SK-N-SH treated with all-trans-retinoic acid at 6 μM for 48 hours (cell line): ENCODE data around the gene NFYA.

Source experiments
- ATAC-seq: fragments of 200-7000 bp; cut with Tn5 transposase; 3 replicates; pipeline ENCODE4 v1.9.1; 2020; ENCODE audit warnings: mild to moderate bottlenecking, moderate library complexity
- ARNTL ChIP-seq: fragments of 450-650 bp; formaldehyde crosslinking; IDR thresholded peaks from 2 replicates; pipeline ENCODE4 v1.5.0; 2020; ENCODE audit warnings: low read depth, mild to moderate bottlenecking, moderate library complexity, borderline replicate concordance
- BACH2 ChIP-seq: fragments of 250-450 bp; sonication (Bioruptor Pico); IDR thresholded peaks from 2 replicates; pipeline ENCODE4 v1.9.0; 2021; ENCODE audit warnings: mild to moderate bottlenecking, borderline replicate concordance
- CSDC2 ChIP-seq: fragments of 250-450 bp; sonication (Bioruptor Pico); IDR thresholded peaks from 2 replicates; pipeline ENCODE4 v1.5.0; 2020; ENCODE audit warnings: mild to moderate bottlenecking, moderate library complexity
- ESRRG ChIP-seq: fragments of 250-450 bp; sonication (Bioruptor Pico); IDR thresholded peaks from 2 replicates; pipeline ENCODE4 v1.6.1; 2021; ENCODE audit warnings: mild to moderate bottlenecking
- ISL1 ChIP-seq: fragments of 250-450 bp; sonication (Bioruptor Pico); IDR thresholded peaks from 2 replicates; pipeline ENCODE4 v2.1.2; 2022; ENCODE audit warnings: mild to moderate bottlenecking, moderate library complexity
- OSR1 ChIP-seq: fragments of 250-450 bp; sonication (Bioruptor Pico); IDR thresholded peaks from 2 replicates; pipeline ENCODE4 v1.8.0; 2022; ENCODE audit warnings: moderate library complexity, mild to moderate bottlenecking, inconsistent platforms
- PPARA ChIP-seq: fragments of 250-450 bp; sonication (Bioruptor Pico); IDR thresholded peaks from 2 replicates; pipeline ENCODE4 v1.5.0; 2020; ENCODE audit warnings: mild to moderate bottlenecking, borderline replicate concordance
- RARB ChIP-seq: fragments of 250-450 bp; sonication (Bioruptor Pico); IDR thresholded peaks from 2 replicates; pipeline ENCODE4 v1.8.0; 2021; ENCODE audit warnings: mild to moderate bottlenecking, moderate library complexity
- SNAI2 ChIP-seq: fragments of 250-450 bp; sonication (Bioruptor Pico); IDR thresholded peaks from 2 replicates; pipeline ENCODE4 v1.5.0; 2020; ENCODE audit warnings: mild to moderate bottlenecking, moderate library complexity
- TOX ChIP-seq: fragments of 250-450 bp; sonication (Bioruptor Pico); IDR thresholded peaks from 2 replicates; pipeline ENCODE4 v1.8.0; 2021; ENCODE audit warnings: mild to moderate bottlenecking, moderate library complexity, borderline replicate concordance
- ZFP3 ChIP-seq: fragments of 250-450 bp; sonication (Bioruptor Pico); IDR thresholded peaks from 2 replicates; pipeline ENCODE4 v1.5.0; 2020; ENCODE audit warnings: mild to moderate bottlenecking, moderate library complexity
- ZFP30 ChIP-seq: fragments of 450-650 bp; formaldehyde crosslinking; IDR thresholded peaks from 2 replicates; pipeline ENCODE4 v1.5.0; 2022; ENCODE audit warnings: mild to moderate bottlenecking, moderate library complexity
- ZNF565 ChIP-seq: fragments of 450-650 bp; formaldehyde crosslinking; conservative IDR thresholded peaks from 2 replicates; pipeline ENCODE4 v1.5.0; 2020; ENCODE audit warnings: low read depth, mild to moderate bottlenecking, moderate library complexity
- ZNF70 ChIP-seq: fragments of 450-650 bp; formaldehyde crosslinking; IDR thresholded peaks from 2 replicates; pipeline ENCODE4 v1.5.0; 2020; ENCODE audit warnings: mild to moderate bottlenecking, moderate library complexity
- ZNF8 ChIP-seq: fragments of 450-650 bp; formaldehyde crosslinking; IDR thresholded peaks from 2 replicates; pipeline ENCODE4 v1.5.0; 2020; ENCODE audit warnings: mild to moderate bottlenecking, moderate library complexity
- TF ChIP-seq, protein P1 (sequence below): fragments of 250-450 bp; sonication (Bioruptor Pico); IDR thresholded peaks from 2 replicates; pipeline ENCODE4 v1.5.1; 2021; ENCODE audit warnings: mild to moderate bottlenecking, moderate library complexity
- TF ChIP-seq, protein P2 (sequence below): fragments of 250-450 bp; sonication (Bioruptor Pico); IDR thresholded peaks from 2 replicates; pipeline ENCODE4 v1.8.0; 2021; ENCODE audit warnings: low read depth, mild to moderate bottlenecking, moderate library complexity, borderline replicate concordance
- TF ChIP-seq, protein P3 (sequence below): fragments of 250-450 bp; sonication (Bioruptor Pico); IDR thresholded peaks from 2 replicates; pipeline ENCODE4 v1.5.0; 2020; ENCODE audit warnings: mild to moderate bottlenecking, moderate library complexity
- TF ChIP-seq, protein P4 (sequence below): fragments of 250-450 bp; sonication (Bioruptor Pico); IDR thresholded peaks from 2 replicates; pipeline ENCODE4 v1.5.1; 2020; ENCODE audit warnings: low read depth, mild to moderate bottlenecking, moderate library complexity

NFYA gene

DNA sequence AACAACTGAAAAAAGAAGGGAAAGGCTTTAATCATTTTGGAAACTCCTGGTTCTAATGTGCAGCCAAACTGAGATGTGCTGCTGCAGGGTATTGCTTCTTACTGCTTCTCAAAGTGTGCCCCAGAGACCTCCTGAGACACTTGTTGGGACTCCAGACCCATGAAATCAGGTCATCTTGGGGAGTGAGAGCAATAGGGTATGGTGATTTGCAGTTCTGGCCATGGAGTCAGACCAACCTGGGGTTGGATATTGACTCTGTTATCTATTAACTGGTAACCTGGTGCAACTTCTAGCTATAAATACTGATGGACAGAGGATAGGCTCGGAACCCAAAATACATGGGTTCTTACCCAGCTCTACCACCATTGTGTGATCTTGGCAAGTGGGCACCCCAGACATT, 26.7 kb upstream of the NFYA start:
- no peak for ATAC-seq
- TF ChIP-seq ZNF70 (CRISPR knock-in tag), result no peak
- TF ChIP-seq OSR1, result no peak
- TF ChIP-seq, protein P1, sequence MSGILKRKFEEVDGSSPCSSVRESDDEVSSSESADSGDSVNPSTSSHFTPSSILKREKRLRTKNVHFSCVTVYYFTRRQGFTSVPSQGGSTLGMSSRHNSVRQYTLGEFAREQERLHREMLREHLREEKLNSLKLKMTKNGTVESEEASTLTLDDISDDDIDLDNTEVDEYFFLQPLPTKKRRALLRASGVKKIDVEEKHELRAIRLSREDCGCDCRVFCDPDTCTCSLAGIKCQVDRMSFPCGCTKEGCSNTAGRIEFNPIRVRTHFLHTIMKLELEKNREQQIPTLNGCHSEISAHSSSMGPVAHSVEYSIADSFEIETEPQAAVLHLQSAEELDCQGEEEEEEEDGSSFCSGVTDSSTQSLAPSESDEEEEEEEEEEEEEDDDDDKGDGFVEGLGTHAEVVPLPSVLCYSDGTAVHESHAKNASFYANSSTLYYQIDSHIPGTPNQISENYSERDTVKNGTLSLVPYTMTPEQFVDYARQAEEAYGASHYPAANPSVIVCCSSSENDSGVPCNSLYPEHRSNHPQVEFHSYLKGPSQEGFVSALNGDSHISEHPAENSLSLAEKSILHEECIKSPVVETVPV, result no peak
- no peak for TF ChIP-seq BACH2 (CRISPR knock-in tag)
- no peak for TF ChIP-seq TOX
- no peak for TF ChIP-seq ZNF565
- no peak for TF ChIP-seq ZFP30 (CRISPR knock-in tag)
- TF ChIP-seq ESRRG (CRISPR knock-in tag), result no peak
- TF ChIP-seq ARNTL (CRISPR knock-in tag), result no peak
- TF ChIP-seq CSDC2 (CRISPR knock-in tag), result no peak
- TF ChIP-seq RARB (CRISPR knock-in tag), result no peak

DNA sequence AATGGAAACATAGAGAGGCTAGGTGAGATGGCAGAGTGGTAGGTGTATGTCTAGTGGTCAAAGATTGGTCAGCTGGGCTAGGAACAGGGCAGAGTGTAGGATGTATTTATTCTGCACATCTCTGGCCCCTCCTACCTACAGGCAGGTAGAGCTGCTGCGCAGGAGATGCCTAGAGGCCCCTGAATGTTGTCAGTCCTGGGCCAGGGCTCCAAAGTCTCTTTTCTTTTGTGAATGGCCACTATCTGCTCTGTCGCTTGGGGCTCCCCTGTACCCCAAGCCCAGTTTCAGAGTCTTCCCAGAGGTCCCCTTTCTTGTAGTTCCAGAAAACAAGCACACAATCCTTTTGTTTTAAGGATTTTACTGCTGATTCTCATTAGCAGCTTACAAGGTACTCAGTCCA, 25.5 kb upstream of the NFYA start:
- no peak for ATAC-seq
- TF ChIP-seq RARB (CRISPR knock-in tag) (no peak), ISL1 (CRISPR knock-in tag) (no peak), OSR1 (no peak)

DNA sequence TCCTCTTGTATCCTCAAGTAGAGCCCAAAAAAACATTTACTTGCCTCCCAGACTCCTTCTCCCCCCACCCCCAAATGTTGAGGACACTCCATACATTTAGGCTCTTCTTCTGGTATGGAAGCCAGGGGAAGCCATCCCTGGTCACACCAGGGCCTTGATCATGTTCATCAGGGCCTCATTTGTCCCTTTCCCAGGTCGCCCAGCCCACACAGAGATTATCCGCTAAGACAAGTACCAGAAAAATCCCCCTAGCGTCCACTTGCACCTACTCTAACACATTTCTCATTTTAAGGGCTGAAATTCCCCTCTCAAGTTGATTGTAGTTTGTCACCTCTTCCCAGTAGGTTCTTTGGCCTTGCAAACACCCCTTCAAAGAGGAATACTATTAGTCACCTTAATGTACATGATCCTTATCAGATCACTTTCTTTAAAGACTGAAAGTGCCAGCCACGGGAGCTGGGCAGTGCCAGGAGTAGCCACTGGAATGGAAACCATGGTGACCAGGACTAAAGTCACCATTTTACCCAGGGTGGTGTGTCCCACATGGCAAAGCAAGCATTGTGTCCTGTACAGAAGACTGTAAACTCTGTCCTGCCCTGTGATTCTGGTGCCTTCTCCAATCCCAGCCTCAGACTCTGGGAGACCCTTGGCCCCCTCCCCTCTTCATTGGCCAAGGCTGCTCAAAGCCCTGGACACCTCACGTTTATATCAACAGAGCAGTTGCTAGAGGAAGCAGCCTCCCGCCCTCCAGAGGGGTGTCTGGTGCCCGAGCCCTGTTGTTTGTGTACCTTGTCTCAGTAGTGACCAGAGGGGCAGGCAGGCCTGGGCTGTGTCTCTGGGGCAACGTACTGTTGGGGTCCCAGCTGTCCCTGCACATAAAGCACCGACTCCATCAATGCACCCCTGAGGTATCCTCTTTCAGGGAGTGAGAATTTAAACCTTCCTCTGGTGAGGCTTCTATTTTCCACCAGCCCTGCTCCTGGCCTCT, 24.7 kb upstream of the NFYA start:
- ATAC-seq, result no peak
- TF ChIP-seq, protein P2, sequence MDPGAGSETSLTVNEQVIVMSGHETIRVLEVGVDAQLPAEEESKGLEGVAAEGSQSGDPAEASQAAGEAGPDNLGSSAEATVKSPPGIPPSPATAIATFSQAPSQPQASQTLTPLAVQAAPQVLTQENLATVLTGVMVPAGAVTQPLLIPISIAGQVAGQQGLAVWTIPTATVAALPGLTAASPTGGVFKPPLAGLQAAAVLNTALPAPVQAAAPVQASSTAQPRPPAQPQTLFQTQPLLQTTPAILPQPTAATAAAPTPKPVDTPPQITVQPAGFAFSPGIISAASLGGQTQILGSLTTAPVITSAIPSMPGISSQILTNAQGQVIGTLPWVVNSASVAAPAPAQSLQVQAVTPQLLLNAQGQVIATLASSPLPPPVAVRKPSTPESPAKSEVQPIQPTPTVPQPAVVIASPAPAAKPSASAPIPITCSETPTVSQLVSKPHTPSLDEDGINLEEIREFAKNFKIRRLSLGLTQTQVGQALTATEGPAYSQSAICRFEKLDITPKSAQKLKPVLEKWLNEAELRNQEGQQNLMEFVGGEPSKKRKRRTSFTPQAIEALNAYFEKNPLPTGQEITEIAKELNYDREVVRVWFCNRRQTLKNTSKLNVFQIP (CRISPR knock-in tag), result no peak
- no peak for TF ChIP-seq SNAI2 (CRISPR knock-in tag)
- TF ChIP-seq RARB (CRISPR knock-in tag), result no peak
- TF ChIP-seq ZFP30 (CRISPR knock-in tag), result no peak
- TF ChIP-seq PPARA (CRISPR knock-in tag), result no peak
- TF ChIP-seq OSR1, result no peak
- TF ChIP-seq, protein P1, result no peak
- no peak for TF ChIP-seq ZNF565
- no peak for TF ChIP-seq ESRRG (CRISPR knock-in tag)
- TF ChIP-seq ARNTL (CRISPR knock-in tag), result no peak
- TF ChIP-seq ISL1 (CRISPR knock-in tag), result no peak
- TF ChIP-seq BACH2 (CRISPR knock-in tag), result no peak
- TF ChIP-seq, protein P3, sequence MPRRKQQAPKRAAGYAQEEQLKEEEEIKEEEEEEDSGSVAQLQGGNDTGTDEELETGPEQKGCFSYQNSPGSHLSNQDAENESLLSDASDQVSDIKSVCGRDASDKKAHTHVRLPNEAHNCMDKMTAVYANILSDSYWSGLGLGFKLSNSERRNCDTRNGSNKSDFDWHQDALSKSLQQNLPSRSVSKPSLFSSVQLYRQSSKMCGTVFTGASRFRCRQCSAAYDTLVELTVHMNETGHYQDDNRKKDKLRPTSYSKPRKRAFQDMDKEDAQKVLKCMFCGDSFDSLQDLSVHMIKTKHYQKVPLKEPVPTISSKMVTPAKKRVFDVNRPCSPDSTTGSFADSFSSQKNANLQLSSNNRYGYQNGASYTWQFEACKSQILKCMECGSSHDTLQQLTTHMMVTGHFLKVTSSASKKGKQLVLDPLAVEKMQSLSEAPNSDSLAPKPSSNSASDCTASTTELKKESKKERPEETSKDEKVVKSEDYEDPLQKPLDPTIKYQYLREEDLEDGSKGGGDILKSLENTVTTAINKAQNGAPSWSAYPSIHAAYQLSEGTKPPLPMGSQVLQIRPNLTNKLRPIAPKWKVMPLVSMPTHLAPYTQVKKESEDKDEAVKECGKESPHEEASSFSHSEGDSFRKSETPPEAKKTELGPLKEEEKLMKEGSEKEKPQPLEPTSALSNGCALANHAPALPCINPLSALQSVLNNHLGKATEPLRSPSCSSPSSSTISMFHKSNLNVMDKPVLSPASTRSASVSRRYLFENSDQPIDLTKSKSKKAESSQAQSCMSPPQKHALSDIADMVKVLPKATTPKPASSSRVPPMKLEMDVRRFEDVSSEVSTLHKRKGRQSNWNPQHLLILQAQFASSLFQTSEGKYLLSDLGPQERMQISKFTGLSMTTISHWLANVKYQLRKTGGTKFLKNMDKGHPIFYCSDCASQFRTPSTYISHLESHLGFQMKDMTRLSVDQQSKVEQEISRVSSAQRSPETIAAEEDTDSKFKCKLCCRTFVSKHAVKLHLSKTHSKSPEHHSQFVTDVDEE (CRISPR knock-in tag), result no peak

DNA sequence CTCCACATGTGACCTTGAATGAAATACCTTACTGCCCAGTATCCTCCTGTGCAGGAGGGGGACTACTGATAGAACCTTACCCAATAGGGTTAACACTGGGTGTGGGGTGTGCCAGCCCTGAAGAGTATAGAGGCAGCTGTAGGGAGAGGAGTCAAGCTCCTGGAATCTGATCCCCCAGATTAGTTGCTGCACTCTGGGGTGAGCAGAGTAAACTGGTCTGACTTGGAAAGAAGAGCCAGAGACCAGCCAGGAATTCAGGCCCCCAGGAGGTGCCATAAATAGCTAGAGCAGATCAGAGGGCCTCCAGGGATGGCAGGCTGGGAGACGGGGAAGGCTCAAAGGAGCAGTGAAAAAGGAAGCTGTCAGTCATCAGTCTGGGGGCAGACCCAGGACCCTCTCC, 23.3 kb upstream of the NFYA start:
- ATAC-seq, result no peak
- TF ChIP-seq ZFP30 (CRISPR knock-in tag), result no peak
- TF ChIP-seq OSR1, result no peak
- TF ChIP-seq, protein P3 (CRISPR knock-in tag), result no peak
- TF ChIP-seq ZNF8 (CRISPR knock-in tag), result no peak
- TF ChIP-seq, protein P4, sequence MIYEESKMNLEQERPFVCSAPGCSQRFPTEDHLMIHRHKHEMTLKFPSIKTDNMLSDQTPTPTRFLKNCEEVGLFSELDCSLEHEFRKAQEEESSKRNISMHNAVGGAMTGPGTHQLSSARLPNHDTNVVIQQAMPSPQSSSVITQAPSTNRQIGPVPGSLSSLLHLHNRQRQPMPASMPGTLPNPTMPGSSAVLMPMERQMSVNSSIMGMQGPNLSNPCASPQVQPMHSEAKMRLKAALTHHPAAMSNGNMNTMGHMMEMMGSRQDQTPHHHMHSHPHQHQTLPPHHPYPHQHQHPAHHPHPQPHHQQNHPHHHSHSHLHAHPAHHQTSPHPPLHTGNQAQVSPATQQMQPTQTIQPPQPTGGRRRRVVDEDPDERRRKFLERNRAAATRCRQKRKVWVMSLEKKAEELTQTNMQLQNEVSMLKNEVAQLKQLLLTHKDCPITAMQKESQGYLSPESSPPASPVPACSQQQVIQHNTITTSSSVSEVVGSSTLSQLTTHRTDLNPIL, result no peak
- TF ChIP-seq ARNTL (CRISPR knock-in tag), result no peak
- TF ChIP-seq SNAI2 (CRISPR knock-in tag), result no peak
- TF ChIP-seq ZNF70 (CRISPR knock-in tag), result no peak
- no peak for TF ChIP-seq TOX
- no peak for TF ChIP-seq ZFP3 (CRISPR knock-in tag)
- no peak for TF ChIP-seq RARB (CRISPR knock-in tag)
- TF ChIP-seq, protein P2 (CRISPR knock-in tag), result no peak
